Muscle layer of colon (tissue), 2 donors: ENCODE data around the gene MTHFSD.

Source experiments
- H3K27ac ChIP-seq: one replicate; pipeline ENCODE4 v1.7.0; 2013; ENCODE audit warnings: low read depth, mild to moderate bottlenecking, low read length, moderate library complexity
- H3K27me3 ChIP-seq, 2 donors: one replicate each; pipeline ENCODE4 v1.7.0; 2013; ENCODE audit warnings: low read length in 2 of 2, mild to moderate bottlenecking in 2 of 2; ENCODE audit not compliant: insufficient read depth in 2 of 2, control insufficient read depth in 1 of 2
- H3K36me3 ChIP-seq: one replicate; pipeline ENCODE4 v1.7.0; 2013; ENCODE audit warnings: mild to moderate bottlenecking, low read length; ENCODE audit not compliant: insufficient read depth
- H3K4me1 ChIP-seq: one replicate; pipeline ENCODE4 v1.7.0; 2013; ENCODE audit warnings: mild to moderate bottlenecking, low read length; ENCODE audit not compliant: insufficient read depth
- H3K4me3 ChIP-seq, 2 donors: one replicate each; pipeline ENCODE4 v1.7.0; 2013; ENCODE audit warnings: low read length in 2 of 2, low read depth in 1 of 2, mild to moderate bottlenecking in 1 of 2, moderate library complexity in 1 of 2
- H3K9ac ChIP-seq: one replicate; pipeline ENCODE4 v1.7.0; 2013; ENCODE audit warnings: low read length
- H3K9me3 ChIP-seq: one replicate; pipeline ENCODE4 v1.7.0; 2013; ENCODE audit warnings: mild to moderate bottlenecking, low read length
- donor health status: abdominal sarcoma.
- donor health status: Adenocarcinoma of cecum.

Gene MTHFSD

GRCh38 chr16:86541560-86541959, 13.5 kb downstream of the MTHFSD start:
- Histone ChIP-seq H3K36me3 (peaks cover 65% of the 10 kb centered on the region), H3K27me3 (no peaks in the 10 kb centered on the region), H3K4me1 (no peaks in the 10 kb centered on the region), H3K4me3 (no peak overlapping the region), H3K9me3 (no peaks in the 10 kb centered on the region), H3K27ac (no peak overlapping the region), H3K9ac (no peak overlapping the region)

- Histone ChIP-seq H3K4me1 (no peaks in the 10 kb centered on the region), H3K9me3 (no peaks in the 10 kb centered on the region), H3K9ac (no peak overlapping the region), H3K27me3 (no peaks in the 10 kb centered on the region), H3K27ac (no peak overlapping the region), H3K36me3 (peaks cover 66% of the 10 kb centered on the region), H3K4me3 (no peak overlapping the region)
Measured at GRCh38 chr16:86540894-86541293, 14.1 kb downstream of the MTHFSD start.

GRCh38 chr16:86538196-86538780, 16.7 kb downstream of the MTHFSD start:
- peaks cover 62% of the 10 kb centered on the region for H3K36me3 ChIP-seq
- no peaks in the 10 kb centered on the region for H3K9me3 ChIP-seq
- no peak overlapping the region for H3K27ac ChIP-seq
- no peak overlapping the region for H3K4me3 ChIP-seq
- H3K9ac ChIP-seq, result no peak overlapping the region
- no peaks in the 10 kb centered on the region for H3K4me1 ChIP-seq
- H3K27me3 ChIP-seq, result no peaks in the 10 kb centered on the region

- Histone ChIP-seq H3K4me3 (no peak overlapping the region), H3K27me3 (no peaks in the 10 kb centered on the region), H3K36me3 (peaks cover 61% of the 10 kb centered on the region), H3K9me3 (no peaks in the 10 kb centered on the region), H3K4me1 (no peaks in the 10 kb centered on the region), H3K27ac (no peak overlapping the region), H3K9ac (no peak overlapping the region)
Measured at GRCh38 chr16:86537486-86537885, 17.5 kb downstream of the MTHFSD start.

GRCh38 chr16:86536621-86537020, 18.4 kb downstream of the MTHFSD start:
- H3K4me1 ChIP-seq, result peaks cover 1% of the 10 kb centered on the region

GRCh38 chr16:86534779-86535615, 20.0 kb downstream of the MTHFSD start:
- Histone ChIP-seq H3K9ac (no peak overlapping the region), H3K9me3 (no peaks in the 10 kb centered on the region), H3K4me3 (no peak overlapping the region), H3K4me1 (peaks cover 13% of the 10 kb centered on the region), H3K36me3 (peaks cover 36% of the 10 kb centered on the region), H3K27ac (no peak overlapping the region), H3K27me3 (no peaks in the 10 kb centered on the region)

More at GRCh38 chr16:86536621-86537020, 18.4 kb downstream of the MTHFSD start:
- H3K9me3 ChIP-seq, result no peaks in the 10 kb centered on the region
- no peak overlapping the region for H3K9ac ChIP-seq
- H3K36me3 ChIP-seq, result peaks cover 52% of the 10 kb centered on the region
- H3K4me3 ChIP-seq, result no peak overlapping the region
- H3K27ac ChIP-seq, result no peak overlapping the region
- no peaks in the 10 kb centered on the region for H3K27me3 ChIP-seq

GRCh38 chr16:86533767-86534351, 21.2 kb downstream of the MTHFSD start:
- Histone ChIP-seq H3K27ac (no peak overlapping the region), H3K36me3 (peaks cover 25% of the 10 kb centered on the region), H3K4me3 (no peak overlapping the region), H3K9me3 (no peaks in the 10 kb centered on the region), H3K27me3 (no peaks in the 10 kb centered on the region), H3K4me1 (peaks cover 13% of the 10 kb centered on the region), H3K9ac (no peak overlapping the region)

GRCh38 chr16:86533076-86533475, 22.0 kb downstream of the MTHFSD start:
- Histone ChIP-seq H3K36me3 (peaks cover 17% of the 10 kb centered on the region), H3K27ac (no peak overlapping the region)

GRCh38 chr16:86532526-86532815, 22.6 kb downstream of the MTHFSD start:
- no peak overlapping the region for H3K27ac ChIP-seq
- H3K4me1 ChIP-seq, result peaks cover 13% of the 10 kb centered on the region
- no peak overlapping the region for H3K9ac ChIP-seq
- no peaks in the 10 kb centered on the region for H3K9me3 ChIP-seq
- H3K27me3 ChIP-seq, result no peaks in the 10 kb centered on the region
- H3K36me3 ChIP-seq, result peaks cover 11% of the 10 kb centered on the region
- H3K4me3 ChIP-seq, result no peak overlapping the region

More at GRCh38 chr16:86533076-86533475, 22.0 kb downstream of the MTHFSD start:
- Histone ChIP-seq H3K4me1 (peaks cover 13% of the 10 kb centered on the region), H3K4me3 (no peak overlapping the region), H3K27me3 (no peaks in the 10 kb centered on the region), H3K9ac (no peak overlapping the region), H3K9me3 (no peaks in the 10 kb centered on the region)

GRCh38 chr16:86531641-86532525, 23.2 kb downstream of the MTHFSD start:
- Histone ChIP-seq H3K9ac (no peak overlapping the region), H3K27me3 (no peaks in the 10 kb centered on the region), H3K4me3 (no peak overlapping the region), H3K27ac (no peak overlapping the region), H3K36me3 (peaks cover 7% of the 10 kb centered on the region), H3K4me1 (peaks cover 13% of the 10 kb centered on the region), H3K9me3 (no peaks in the 10 kb centered on the region)

GRCh38 chr16:86531191-86531545, 23.9 kb downstream of the MTHFSD start:
- Histone ChIP-seq H3K27ac (no peak overlapping the region), H3K9me3 (no peaks in the 10 kb centered on the region), H3K4me1 (peaks cover 13% of the 10 kb centered on the region), H3K27me3 (no peaks in the 10 kb centered on the region), H3K36me3 (peaks cover 3% of the 10 kb centered on the region), H3K9ac (no peak overlapping the region), H3K4me3 (no peak overlapping the region)
